K562 (cell line): ENCODE results near the gene PLCB4. TPM values are rescaled to one million over a fixed set of nuclear protein-coding genes. Genes with fewer than 3 reads are reported as not detected.

Experiments
- ATAC-seq: fragments of 200-7000 bp; cut with Tn5 transposase; 3 replicates; pipeline ENCODE4 v1.9.1; 2020; ENCODE audit warnings: moderate library complexity
- BruUV-seq: library from RNA; stranded (reverse); fragments of 400-500 nt; replicated peaks from 2 replicates; lab custom pipeline; 2021; lab: Mats Ljungman, UMichigan
- CTCF ChIA-PET: fragments of 300-600 bp; formaldehyde crosslinking; extraction: SDS; loops from one replicate; lab custom pipeline; 2021; ENCODE audit warnings: low intra/inter-chr PET ratio; lab: Yijun Ruan, JAX
- POLR2A ChIA-PET: fragments of 300-600, 350-650 bp; sonication (Branson Sonifier 250); formaldehyde crosslinking; extraction: SDS; loops from one replicate; lab custom pipeline; 2021; ENCODE audit warnings: antibody characterized with exemption, inconsistent platforms; lab: Yijun Ruan, JAX
- DNase-seq, 4 experiments: peaks; one replicate each; pipeline versions ENCODE4 v3.0.0 to v3.0.0-alpha.2; 2011 to 2018; ENCODE audit warnings: low spot score in 3 of 4, mixed read lengths in 3 of 4; ENCODE audit errors: extremely low read depth in 1 of 4
- FAIRE-seq: peaks from 2 replicates; lab custom pipeline; 2011; peaks lifted over from hg19 to GRCh38; lab: Jason Lieb, UNC
- H2AFZ ChIP-seq: 2 replicates; pipeline ENCODE4 v1.6.0; 2011; ENCODE audit warnings: low read depth, low read length, control low read depth, inconsistent platforms
- H3K27ac ChIP-seq: fragments of 200-600 bp; 3 replicates; pipeline ENCODE4 v1.8.0; 2011; ENCODE audit warnings: low read depth, mild to moderate bottlenecking, control low read depth, inconsistent platforms, low read length, moderate library complexity, mixed read lengths; ENCODE audit errors: extremely low read depth
- H3K27me3 ChIP-seq, 2 experiments: fragments of 300-600 bp in 1 of 2; 2 replicates in 1 of 2; 3 replicates in 1 of 2; pipeline versions ENCODE4 v1.6.0 to v1.8.0; 2011; ENCODE audit warnings: inconsistent platforms in 2 of 2, low read length in 2 of 2, mild to moderate bottlenecking in 1 of 2, mixed read lengths in 1 of 2, moderate library complexity in 1 of 2; ENCODE audit not compliant: control insufficient read depth in 2 of 2, insufficient read depth in 2 of 2
- H3K36me3 ChIP-seq: fragments of 300-600 bp; 3 replicates; pipeline ENCODE4 v1.8.0; 2011; ENCODE audit warnings: mild to moderate bottlenecking, low read length, inconsistent platforms; ENCODE audit not compliant: control insufficient read depth, insufficient read depth
- H3K4me1 ChIP-seq, 2 experiments: fragments of 200-600 bp in 1 of 2; replicated peaks in 1 of 2; 2 replicates in 1 of 2; 3 replicates in 1 of 2; pipeline versions ENCODE4 v1.5.1 to v1.8.0; 2011; ENCODE audit warnings: inconsistent platforms in 2 of 2, low read length in 2 of 2, mild to moderate bottlenecking in 1 of 2, mixed read lengths in 1 of 2, moderate library complexity in 1 of 2; ENCODE audit not compliant: control insufficient read depth in 2 of 2, insufficient read depth in 2 of 2
- H3K4me2 ChIP-seq: 2 replicates; pipeline ENCODE4 v1.6.1; 2011; ENCODE audit warnings: low read length, control low read depth, inconsistent platforms, mixed read lengths; ENCODE audit not compliant: insufficient read depth
- H3K4me3 ChIP-seq: fragments of 200-600 bp; sonication (generic), shearing (Covaris generic); 2 replicates; pipeline ENCODE4 v1.5.1; 2016; ENCODE audit warnings: control low read depth, inconsistent platforms
- H3K79me2 ChIP-seq: fragments of 200-600 bp; 3 replicates; pipeline ENCODE4 v1.8.0; 2011; ENCODE audit warnings: low read length, inconsistent platforms; ENCODE audit not compliant: control insufficient read depth, insufficient read depth
- H3K9ac ChIP-seq, 2 experiments: 2 replicates each; pipeline versions ENCODE4 v1.6.0 to v1.6.1; 2011; ENCODE audit warnings: low read depth in 2 of 2, low read length in 2 of 2, control low read depth in 1 of 2, inconsistent platforms in 1 of 2, mild to moderate bottlenecking in 1 of 2, mixed read lengths in 1 of 2; ENCODE audit not compliant: insufficient read depth in 1 of 2
- H3K9me1 ChIP-seq: one replicate; pipeline ENCODE4 v1.6.0; 2011; ENCODE audit warnings: inconsistent platforms, mild to moderate bottlenecking, low read length, moderate library complexity; ENCODE audit not compliant: control insufficient read depth, insufficient read depth
- H3K9me3 ChIP-seq: replicated peaks from 2 replicates; pipeline ENCODE4 v1.5.1; 2011; ENCODE audit warnings: low read depth, low read length, inconsistent platforms; ENCODE audit not compliant: control insufficient read depth, insufficient read depth
- H4K20me1 ChIP-seq: replicated peaks from 2 replicates; pipeline ENCODE4 v1.6.1; 2011; ENCODE audit warnings: low read length, inconsistent platforms, mixed read lengths; ENCODE audit not compliant: control insufficient read depth, insufficient read depth
- ARID2 ChIP-seq: fragments of 450-650 bp; IDR thresholded peaks from 2 replicates; pipeline ENCODE4 v1.6.1; 2017; ENCODE audit warnings: antibody characterized with exemption, mild to moderate bottlenecking
- HNRNPH1 ChIP-seq: fragments of 200-400 bp; formaldehyde crosslinking; optimal IDR thresholded peaks from 2 replicates; pipeline ENCODE3; 2017; ENCODE audit warnings: low read depth, mild to moderate bottlenecking, low read length, moderate library complexity
- LARP7 ChIP-seq: fragments of 450-650 bp; IDR thresholded peaks from 2 replicates; pipeline ENCODE4 v1.6.1; 2016
- PML ChIP-seq: IDR thresholded peaks from 2 replicates; pipeline ENCODE4 v1.6.1; 2012; ENCODE audit warnings: low read length, inconsistent platforms
- RAD21 ChIP-seq, 2 experiments: fragments of 250-450 bp in 1 of 2; fragments of 450-650 bp in 1 of 2; sonication (Bioruptor Pico) in 1 of 2; formaldehyde crosslinking in 1 of 2; IDR thresholded peaks in 1 of 2; conservative IDR thresholded peaks in 1 of 2; 2 replicates each; pipeline versions ENCODE4 v1.4.0 to v1.8.0; 2020 to 2022; ENCODE audit warnings: mild to moderate bottlenecking in 2 of 2, moderate library complexity in 1 of 2
- SOX6 ChIP-seq: fragments of 450-650 bp; IDR thresholded peaks from 2 replicates; pipeline ENCODE4 v1.6.1; 2014; ENCODE audit warnings: mild to moderate bottlenecking
- ZNF239 ChIP-seq: fragments of 250-450 bp; sonication (Bioruptor Pico); IDR thresholded peaks from 2 replicates; pipeline ENCODE4 v1.4.0; 2020; ENCODE audit warnings: mild to moderate bottlenecking
- ZNF507 ChIP-seq: conservative IDR thresholded peaks from 2 replicates; pipeline ENCODE4 v1.6.1; 2017; ENCODE audit warnings: missing genetic modification characterization, missing compliant biosample characterization
- WGBS: fragments of 100-300 bp; shearing (Covaris generic); methylation state at CpG from one replicate; pipeline ENCODE4 v1.1.6; 2016; ENCODE audit warnings: low coverage, mixed read lengths; ENCODE audit not compliant: insufficient coverage; ENCODE audit errors: missing lambda C conversion rate; 5-methylcytosine and 5-hydroxymethylcytosine counted together
- in situ Hi-C: fragments of 300-500 bp; cut with MboI; formaldehyde crosslinking; loops from 4 replicates; pipeline ENCODE4 v1.15.0; 2018; ENCODE audit warnings: inconsistent platforms, mixed read lengths
- intact Hi-C: fragments of 100-400 bp; cut with micrococcal nuclease; formaldehyde crosslinking; loops from 2 replicates; pipeline ENCODE4 v1.14.2; 2022
- polyA plus RNA-seq, 8 experiments: library from polyadenylated mRNA; depleted of rRNA in 4 of 8; stranded (reverse) in 5 of 8; unstranded in 3 of 8; fragments of >200 nt; fragmentation: Nextera tagmentation in 2 of 8; fragmentation: Illumina TruSeq in 1 of 8; extraction: Ambion mirVana in 2 of 8; extraction: Trizol in 1 of 8; gene quantifications; 2 replicates each; pipeline versions ENCODE4 v1.2.1 to v1.2.3, GENCODE V29; 2011 to 2014; ENCODE audit warnings: inconsistent platforms in 1 of 8, missing spikeins in 1 of 8
- total RNA-seq, 7 experiments: library from RNA; depleted of rRNA in 6 of 7; stranded (reverse); fragments of >200 nt in 6 of 7; fragmentation: Illumina TruSeq in 2 of 7; extraction: Trizol in 2 of 7; gene quantifications; 2 replicates each; pipeline versions ENCODE4 v1.2.1 to v1.2.3, GENCODE V29; 2011 to 2021; ENCODE audit warnings: low replicate concordance in 1 of 7
- TF ChIP-seq, protein P1 (sequence below), 2 experiments: fragments of 250-450 bp in 1 of 2; fragments of 450-650 bp in 1 of 2; sonication (Bioruptor Pico) in 1 of 2; IDR thresholded peaks; 2 replicates each; pipeline versions ENCODE4 v1.6.1 to v1.8.0; 2016 to 2021; ENCODE audit warnings: mild to moderate bottlenecking in 2 of 2, moderate library complexity in 2 of 2, missing compliant biosample characterization in 1 of 2, missing genetic modification characterization in 1 of 2
- TF ChIP-seq, protein P2 (sequence below): IDR thresholded peaks from 2 replicates; pipeline ENCODE4 v1.6.1; 2011; ENCODE audit warnings: borderline replicate concordance, low read depth, mild to moderate bottlenecking, moderate library complexity, low read length; ENCODE audit not compliant: insufficient read depth, poor library complexity, severe bottlenecking
- TF ChIP-seq, protein P3 (sequence below): fragments of 450-650 bp; IDR thresholded peaks from 2 replicates; pipeline ENCODE4 v1.6.1; 2016; ENCODE audit warnings: missing biosample characterization, missing genetic modification characterization
- TF ChIP-seq, protein P4 (sequence below): fragments of 450-650 bp; formaldehyde crosslinking; IDR thresholded peaks from 2 replicates; pipeline ENCODE4 v1.4.0; 2022; ENCODE audit warnings: missing genetic modification characterization
- TF ChIP-seq, protein P5 (sequence below): fragments of 250-450 bp; sonication (Bioruptor Pico); IDR thresholded peaks from 2 replicates; pipeline ENCODE4 v1.8.0; 2022; ENCODE audit warnings: inconsistent platforms

Gene PLCB4
- total and polyA plus RNA-seq, 9 of the 15 experiments (the other 6 are each of a cell fraction or from before 2014, with no cell fraction given), result 0.20 to 2.9 (median 0.52) TPM

DNA sequence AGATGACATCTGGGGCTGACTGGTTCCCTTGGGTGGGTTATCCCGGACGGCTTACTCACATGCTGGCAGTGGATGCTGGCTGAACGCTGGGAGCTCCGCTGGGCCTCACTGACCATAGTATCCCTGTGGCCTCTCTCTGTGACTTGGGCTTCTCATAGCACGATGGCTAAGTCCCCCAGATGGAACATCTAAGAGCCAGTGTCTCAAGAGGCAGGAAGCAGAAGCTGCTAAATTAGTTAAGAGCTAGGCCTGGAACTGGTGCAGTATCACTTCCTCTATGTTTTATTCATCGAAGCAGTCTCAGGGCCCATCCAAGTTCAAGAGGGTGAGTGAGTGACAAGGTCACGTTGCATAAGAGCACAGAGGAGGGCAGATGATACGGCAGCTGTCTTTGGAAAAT, 329.0 kb downstream of the PLCB4 start:
- no peak overlapping the region for H2AFZ ChIP-seq
- no peaks in the 10 kb centered on the region for H3K4me1 ChIP-seq
- no peaks in the 10 kb centered on the region for H3K9me3 ChIP-seq
- ATAC-seq (no peak), DNase-seq (no peak), FAIRE-seq (no peak)
- H3K9ac ChIP-seq, result no peak overlapping the region
- no peaks in the 10 kb centered on the region for H3K79me2 ChIP-seq
- H3K27ac ChIP-seq, result no peak overlapping the region
- H3K36me3 ChIP-seq, result no peaks in the 10 kb centered on the region
- BruUV-seq, result no TSS peak
- TF ChIP-seq, protein P1, sequence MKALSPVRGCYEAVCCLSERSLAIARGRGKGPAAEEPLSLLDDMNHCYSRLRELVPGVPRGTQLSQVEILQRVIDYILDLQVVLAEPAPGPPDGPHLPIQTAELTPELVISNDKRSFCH (CRISPR knock-in tag; IDR thresholded peaks at IDR 0.05), result no peak
- TF ChIP-seq, protein P1 (tag; IDR thresholded peaks at IDR 0.05), result no peak
- TF ChIP-seq, protein P2, sequence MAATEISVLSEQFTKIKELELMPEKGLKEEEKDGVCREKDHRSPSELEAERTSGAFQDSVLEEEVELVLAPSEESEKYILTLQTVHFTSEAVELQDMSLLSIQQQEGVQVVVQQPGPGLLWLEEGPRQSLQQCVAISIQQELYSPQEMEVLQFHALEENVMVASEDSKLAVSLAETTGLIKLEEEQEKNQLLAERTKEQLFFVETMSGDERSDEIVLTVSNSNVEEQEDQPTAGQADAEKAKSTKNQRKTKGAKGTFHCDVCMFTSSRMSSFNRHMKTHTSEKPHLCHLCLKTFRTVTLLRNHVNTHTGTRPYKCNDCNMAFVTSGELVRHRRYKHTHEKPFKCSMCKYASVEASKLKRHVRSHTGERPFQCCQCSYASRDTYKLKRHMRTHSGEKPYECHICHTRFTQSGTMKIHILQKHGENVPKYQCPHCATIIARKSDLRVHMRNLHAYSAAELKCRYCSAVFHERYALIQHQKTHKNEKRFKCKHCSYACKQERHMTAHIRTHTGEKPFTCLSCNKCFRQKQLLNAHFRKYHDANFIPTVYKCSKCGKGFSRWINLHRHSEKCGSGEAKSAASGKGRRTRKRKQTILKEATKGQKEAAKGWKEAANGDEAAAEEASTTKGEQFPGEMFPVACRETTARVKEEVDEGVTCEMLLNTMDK, result no peak
- TF ChIP-seq, protein P3, sequence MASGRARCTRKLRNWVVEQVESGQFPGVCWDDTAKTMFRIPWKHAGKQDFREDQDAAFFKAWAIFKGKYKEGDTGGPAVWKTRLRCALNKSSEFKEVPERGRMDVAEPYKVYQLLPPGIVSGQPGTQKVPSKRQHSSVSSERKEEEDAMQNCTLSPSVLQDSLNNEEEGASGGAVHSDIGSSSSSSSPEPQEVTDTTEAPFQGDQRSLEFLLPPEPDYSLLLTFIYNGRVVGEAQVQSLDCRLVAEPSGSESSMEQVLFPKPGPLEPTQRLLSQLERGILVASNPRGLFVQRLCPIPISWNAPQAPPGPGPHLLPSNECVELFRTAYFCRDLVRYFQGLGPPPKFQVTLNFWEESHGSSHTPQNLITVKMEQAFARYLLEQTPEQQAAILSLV (tag), result no peak
- no peak for TF ChIP-seq SOX6
- TF ChIP-seq ZNF507, result no peak
- TF ChIP-seq RAD21 (CRISPR knock-in tag; conservative IDR thresholded peaks at IDR 0.05 in 1 of 2, IDR thresholded peaks at IDR 0.05 in 1 of 2), result no peak
- TF ChIP-seq ARID2, result no peak
- TF ChIP-seq HNRNPH1, result no peak
- TF ChIP-seq LARP7, result no peak
- TF ChIP-seq ZNF239 (CRISPR knock-in tag), result no peak
- TF ChIP-seq, protein P4, sequence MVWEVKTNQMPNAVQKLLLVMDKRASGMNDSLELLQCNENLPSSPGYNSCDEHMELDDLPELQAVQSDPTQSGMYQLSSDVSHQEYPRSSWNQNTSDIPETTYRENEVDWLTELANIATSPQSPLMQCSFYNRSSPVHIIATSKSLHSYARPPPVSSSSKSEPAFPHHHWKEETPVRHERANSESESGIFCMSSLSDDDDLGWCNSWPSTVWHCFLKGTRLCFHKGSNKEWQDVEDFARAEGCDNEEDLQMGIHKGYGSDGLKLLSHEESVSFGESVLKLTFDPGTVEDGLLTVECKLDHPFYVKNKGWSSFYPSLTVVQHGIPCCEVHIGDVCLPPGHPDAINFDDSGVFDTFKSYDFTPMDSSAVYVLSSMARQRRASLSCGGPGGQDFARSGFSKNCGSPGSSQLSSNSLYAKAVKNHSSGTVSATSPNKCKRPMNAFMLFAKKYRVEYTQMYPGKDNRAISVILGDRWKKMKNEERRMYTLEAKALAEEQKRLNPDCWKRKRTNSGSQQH (CRISPR knock-in tag), result no peak
- TF ChIP-seq, protein P5, sequence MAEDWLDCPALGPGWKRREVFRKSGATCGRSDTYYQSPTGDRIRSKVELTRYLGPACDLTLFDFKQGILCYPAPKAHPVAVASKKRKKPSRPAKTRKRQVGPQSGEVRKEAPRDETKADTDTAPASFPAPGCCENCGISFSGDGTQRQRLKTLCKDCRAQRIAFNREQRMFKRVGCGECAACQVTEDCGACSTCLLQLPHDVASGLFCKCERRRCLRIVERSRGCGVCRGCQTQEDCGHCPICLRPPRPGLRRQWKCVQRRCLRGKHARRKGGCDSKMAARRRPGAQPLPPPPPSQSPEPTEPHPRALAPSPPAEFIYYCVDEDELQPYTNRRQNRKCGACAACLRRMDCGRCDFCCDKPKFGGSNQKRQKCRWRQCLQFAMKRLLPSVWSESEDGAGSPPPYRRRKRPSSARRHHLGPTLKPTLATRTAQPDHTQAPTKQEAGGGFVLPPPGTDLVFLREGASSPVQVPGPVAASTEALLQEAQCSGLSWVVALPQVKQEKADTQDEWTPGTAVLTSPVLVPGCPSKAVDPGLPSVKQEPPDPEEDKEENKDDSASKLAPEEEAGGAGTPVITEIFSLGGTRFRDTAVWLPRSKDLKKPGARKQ (CRISPR knock-in tag), result no peak
- TF ChIP-seq PML, result no peak
- ChIA-PET POLR2A (no interaction called here), CTCF (no interaction called here)
- H3K9me1 ChIP-seq, result no peaks in the 10 kb centered on the region
- intact Hi-C loops, result no loop called here
- H4K20me1 ChIP-seq, result no peaks in the 10 kb centered on the region
- no peak overlapping the region for H3K4me2 ChIP-seq
- H3K4me3 ChIP-seq, result no peak overlapping the region
- no peaks in the 10 kb centered on the region for H3K27me3 ChIP-seq
- 2% methylated on average over 8 of the region's 8 CpGs for WGBS
- in situ Hi-C loops, result no loop called here
